ENCODE measurements around the gene SPATA31E1.
"Not testable (repeated sequence)": the region's sequence is repeated elsewhere in the genome, so short reads cannot be mapped to it uniquely, and the experiment has no call there.

SPATA31E1 gene

GRCh38 chr9:87882627-87883026 is at the start of gene SPATA31E1:
SPATA31E1 (plus strand) TSS chr9:87882877; CDS start chr9:87882892, 15 bp downstream.
- no peak for DNase-seq

GRCh38 chr9:87834357-87834756 is 48.3 kb upstream of the SPATA31E1 start:
- no peak for DNase-seq

- DNase-seq: no peak
Observed at GRCh38 chr9:87836536-87836935, 46.1 kb upstream of the SPATA31E1 start.

GRCh38 chr9:87836951-87837705 is 45.5 kb upstream of the SPATA31E1 start:
- DNase-seq: no peak

- DNase-seq: no peak
Observed at GRCh38 chr9:87840134-87840533, 42.5 kb upstream of the SPATA31E1 start.

- DNase-seq: no peak
Observed at GRCh38 chr9:87842878-87843585, 39.6 kb upstream of the SPATA31E1 start.

- DNase-seq: no peak
Observed at GRCh38 chr9:87844506-87844905, 38.2 kb upstream of the SPATA31E1 start.

- not testable (repeated sequence) for DNase-seq
Observed at GRCh38 chr9:87847817-87848216, 34.9 kb upstream of the SPATA31E1 start.

- DNase-seq: peak; percentile 37
Observed at GRCh38 chr9:87849144-87849758, 33.4 kb upstream of the SPATA31E1 start.

GRCh38 chr9:87850391-87850790 is 32.3 kb upstream of the SPATA31E1 start:
- peak; percentile 17 for DNase-seq

GRCh38 chr9:87851186-87851585 is 31.5 kb upstream of the SPATA31E1 start:
- DNase-seq: peak; percentile 13

- DNase-seq: peak; percentile 5
Observed at GRCh38 chr9:87853302-87853701, 29.4 kb upstream of the SPATA31E1 start.

- DNase-seq: peak; percentile 24
Observed at GRCh38 chr9:87853876-87854579, 28.6 kb upstream of the SPATA31E1 start.

- no peak for DNase-seq
Observed at GRCh38 chr9:87854580-87854955, 28.1 kb upstream of the SPATA31E1 start.

- DNase-seq: no peak
Observed at GRCh38 chr9:87855061-87855460, 27.6 kb upstream of the SPATA31E1 start.

- DNase-seq: no peak
Observed at GRCh38 chr9:87857141-87857947, 25.3 kb upstream of the SPATA31E1 start.

- peak; percentile 24 for DNase-seq
Observed at GRCh38 chr9:87857948-87858335, 24.7 kb upstream of the SPATA31E1 start.

GRCh38 chr9:87859137-87859536 is 23.5 kb upstream of the SPATA31E1 start:
- DNase-seq: no peak

- DNase-seq: no peak
Observed at GRCh38 chr9:87859786-87860185, 22.9 kb upstream of the SPATA31E1 start.

- no peak for DNase-seq
Observed at GRCh38 chr9:87861332-87861731, 21.3 kb upstream of the SPATA31E1 start.

- no peak for DNase-seq
Observed at GRCh38 chr9:87862536-87863268, 20.0 kb upstream of the SPATA31E1 start.
